A673 (cell line): ENCODE measurements around the gene NDUFB11. TPM values are rescaled to one million over a fixed set of nuclear protein-coding genes. Genes with fewer than 3 reads are reported as not detected.

ENCODE experiments used
- BruUV-seq: library from RNA; stranded (reverse); fragments of 400-500 nt; replicated peaks from 2 replicates; lab custom pipeline; 2021; lab: Mats Ljungman, UMichigan
- CTCF ChIA-PET: fragments of 300-600 bp; sonication (Branson Sonifier 250); formaldehyde crosslinking; loops from one replicate; lab custom pipeline; 2022; ENCODE audit warnings: antibody characterized with exemption; lab: Charles Lee
- POLR2A ChIA-PET: fragments of 300-600 bp; sonication (Branson Sonifier 250); formaldehyde crosslinking; loops from one replicate; lab custom pipeline; 2022; ENCODE audit warnings: antibody characterized with exemption; ENCODE audit not compliant: low non-redundant PET; lab: Charles Lee
- DNase-seq: peaks from one replicate; pipeline ENCODE4 v3.0.0-alpha.2; 2015; ENCODE audit warnings: low spot score
- H3K27ac ChIP-seq: fragments of 200-600 bp; sonication (generic); 2 replicates; pipeline ENCODE4 v1.5.1; 2016; ENCODE audit warnings: mixed run types, low read depth, mild to moderate bottlenecking, mixed read lengths, antibody characterized with exemption, low read length; ENCODE audit not compliant: poor library complexity, severe bottlenecking
- H3K27me3 ChIP-seq: fragments of 200-600 bp; sonication (generic); replicated peaks from 2 replicates; pipeline ENCODE4 v1.6.1; 2017; ENCODE audit warnings: mixed run types, low read depth, mild to moderate bottlenecking, mixed read lengths, antibody characterized with exemption, low read length; ENCODE audit not compliant: insufficient read depth, poor library complexity
- H3K36me3 ChIP-seq: fragments of 200-600 bp; sonication (generic); 2 replicates; pipeline ENCODE4 v1.6.1; 2016; ENCODE audit warnings: mixed run types, mild to moderate bottlenecking, mixed read lengths, antibody characterized with exemption, low read length; ENCODE audit not compliant: insufficient read depth, poor library complexity, severe bottlenecking
- H3K4me1 ChIP-seq: fragments of 200-600 bp; sonication (generic); 2 replicates; pipeline ENCODE4 v1.6.1; 2017; ENCODE audit warnings: mixed run types, mild to moderate bottlenecking, mixed read lengths, antibody characterized with exemption, low read length; ENCODE audit not compliant: insufficient read depth, poor library complexity, severe bottlenecking
- H3K4me3 ChIP-seq: fragments of 200-600 bp; sonication (generic); 2 replicates; pipeline ENCODE4 v1.5.1; 2016; ENCODE audit warnings: low read depth, mixed run types, mild to moderate bottlenecking, mixed read lengths, low read length; ENCODE audit not compliant: poor library complexity, severe bottlenecking
- H3K9me3 ChIP-seq: fragments of 200-600 bp; sonication (generic); 2 replicates; pipeline ENCODE4 v1.6.1; 2016; ENCODE audit warnings: mixed run types, low read depth, mild to moderate bottlenecking, mixed read lengths, antibody characterized with exemption, low read length; ENCODE audit not compliant: poor library complexity, severe bottlenecking
- EZH2 ChIP-seq: fragments of 200-600 bp; sonication (generic); IDR thresholded peaks from 2 replicates; pipeline ENCODE4 v1.6.1; 2017; ENCODE audit warnings: borderline replicate concordance, low read depth, mild to moderate bottlenecking, mixed read lengths, antibody characterized with exemption, low read length; ENCODE audit not compliant: poor library complexity, severe bottlenecking
- intact Hi-C: fragments of 100-400 bp; cut with micrococcal nuclease; formaldehyde crosslinking; loops from one replicate; pipeline ENCODE4 v1.10.0; 2022; ENCODE audit not compliant: unreplicated experiment
- total RNA-seq: library from RNA; stranded (reverse); gene quantifications from 2 replicates; pipeline ENCODE4 v1.2.3, GENCODE V29; 2021
- TF ChIP-seq, protein P1 (sequence below): fragments of 300-800, 200-600 bp; sonication (generic); conservative IDR thresholded peaks from 2 replicates; pipeline ENCODE4 v1.5.1; 2017; ENCODE audit warnings: low read depth, mild to moderate bottlenecking, antibody characterized with exemption, low read length, moderate library complexity, mixed read lengths

The NDUFB11 gene
- total RNA-seq, 1 experiment from 2014 or later = 137 TPM

DNA sequence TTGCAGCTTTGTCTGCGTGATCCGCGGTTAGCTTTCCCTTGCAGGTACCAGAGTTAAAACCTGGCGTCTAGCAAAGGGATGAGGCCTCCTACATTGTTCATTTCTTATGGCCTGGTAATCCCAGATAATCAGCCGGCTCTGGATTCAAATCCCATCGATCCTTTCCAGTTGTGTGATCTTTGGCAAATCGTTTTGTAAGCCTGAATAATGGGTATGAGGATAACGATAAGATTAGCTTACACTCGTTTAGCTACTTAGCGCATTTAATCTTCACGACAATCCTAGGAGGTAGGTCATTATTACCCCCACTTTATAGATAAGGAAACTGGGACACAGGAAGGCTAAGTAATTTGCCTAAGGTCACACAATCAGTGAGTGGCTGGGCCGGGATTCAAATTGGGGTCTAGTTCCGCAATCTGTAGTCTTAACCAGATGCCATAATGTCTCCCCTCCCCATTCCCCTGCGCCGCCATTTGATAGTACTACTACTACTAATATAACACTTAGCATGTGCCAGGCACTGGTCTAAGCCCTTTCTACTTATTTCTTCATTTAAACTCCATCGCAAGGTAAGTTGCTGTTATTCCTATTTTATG lies 47.4 kb upstream of the NDUFB11 start:
- H3K9me3 ChIP-seq = no peaks in the 10 kb centered on the region
- DNase-seq = no peak
- intact Hi-C loops = loop anchor here (2.0 to 5.0 kb wide), 2 partner anchors 331 to 835 kb away; no protein-coding TSS in a partner anchor
- POLR2A ChIA-PET = no interaction called here
- H3K36me3 ChIP-seq = peaks cover 14% of the 10 kb centered on the region
- TF ChIP-seq, protein P1, sequence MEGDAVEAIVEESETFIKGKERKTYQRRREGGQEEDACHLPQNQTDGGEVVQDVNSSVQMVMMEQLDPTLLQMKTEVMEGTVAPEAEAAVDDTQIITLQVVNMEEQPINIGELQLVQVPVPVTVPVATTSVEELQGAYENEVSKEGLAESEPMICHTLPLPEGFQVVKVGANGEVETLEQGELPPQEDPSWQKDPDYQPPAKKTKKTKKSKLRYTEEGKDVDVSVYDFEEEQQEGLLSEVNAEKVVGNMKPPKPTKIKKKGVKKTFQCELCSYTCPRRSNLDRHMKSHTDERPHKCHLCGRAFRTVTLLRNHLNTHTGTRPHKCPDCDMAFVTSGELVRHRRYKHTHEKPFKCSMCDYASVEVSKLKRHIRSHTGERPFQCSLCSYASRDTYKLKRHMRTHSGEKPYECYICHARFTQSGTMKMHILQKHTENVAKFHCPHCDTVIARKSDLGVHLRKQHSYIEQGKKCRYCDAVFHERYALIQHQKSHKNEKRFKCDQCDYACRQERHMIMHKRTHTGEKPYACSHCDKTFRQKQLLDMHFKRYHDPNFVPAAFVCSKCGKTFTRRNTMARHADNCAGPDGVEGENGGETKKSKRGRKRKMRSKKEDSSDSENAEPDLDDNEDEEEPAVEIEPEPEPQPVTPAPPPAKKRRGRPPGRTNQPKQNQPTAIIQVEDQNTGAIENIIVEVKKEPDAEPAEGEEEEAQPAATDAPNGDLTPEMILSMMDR = no peak
- no peak for TF ChIP-seq EZH2
- peaks cover 17% of the 10 kb centered on the region for H3K4me1 ChIP-seq
- peak overlapping the region; percentile 59 for H3K4me3 ChIP-seq
- CTCF ChIA-PET = no interaction called here
- H3K27me3 ChIP-seq = no peaks in the 10 kb centered on the region
- no TSS peak for BruUV-seq
- H3K27ac ChIP-seq = peak overlapping the region; percentile 75

DNA sequence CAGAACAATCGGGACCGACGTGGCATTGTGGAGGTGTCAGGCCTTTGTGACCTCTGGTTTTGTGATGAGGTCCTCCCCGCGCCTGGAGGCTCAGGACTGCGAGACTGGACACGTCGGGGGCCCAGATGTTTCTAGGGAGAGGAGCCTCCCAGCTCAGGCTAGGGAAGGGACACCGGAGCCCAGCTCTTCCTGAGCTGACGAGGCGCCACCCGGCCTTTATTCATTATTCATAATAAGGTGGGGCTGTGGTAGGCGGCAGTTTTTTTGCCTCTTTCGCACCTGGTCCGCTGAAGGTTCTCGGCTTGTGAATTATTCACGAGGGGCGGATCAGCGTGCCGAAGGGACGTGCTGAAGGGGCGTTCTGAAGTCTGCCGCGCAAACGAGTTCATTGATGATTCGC lies 46.8 kb upstream of the NDUFB11 start:
- intact Hi-C loops = loop anchor here (5.0 kb wide), 1 partner anchor 836 kb away; no protein-coding TSS in a partner anchor
- no peaks in the 10 kb centered on the region for H3K27me3 ChIP-seq
- POLR2A ChIA-PET = interaction anchor here (1.0 kb wide), 1 partner anchor 26 kb away, joined by 3 read pairs; no protein-coding TSS in a partner anchor
- H3K27ac ChIP-seq = peak overlapping the region; percentile 75
- TF ChIP-seq, protein P1 = no peak
- TF ChIP-seq EZH2 = no peak
- H3K9me3 ChIP-seq = no peaks in the 10 kb centered on the region
- CTCF ChIA-PET = no interaction called here
- BruUV-seq = no TSS peak
- peaks cover 15% of the 10 kb centered on the region for H3K4me1 ChIP-seq
- peak overlapping the region; percentile 59 for H3K4me3 ChIP-seq
- peak; percentile 59 for DNase-seq
- H3K36me3 ChIP-seq = peaks cover 12% of the 10 kb centered on the region

DNA sequence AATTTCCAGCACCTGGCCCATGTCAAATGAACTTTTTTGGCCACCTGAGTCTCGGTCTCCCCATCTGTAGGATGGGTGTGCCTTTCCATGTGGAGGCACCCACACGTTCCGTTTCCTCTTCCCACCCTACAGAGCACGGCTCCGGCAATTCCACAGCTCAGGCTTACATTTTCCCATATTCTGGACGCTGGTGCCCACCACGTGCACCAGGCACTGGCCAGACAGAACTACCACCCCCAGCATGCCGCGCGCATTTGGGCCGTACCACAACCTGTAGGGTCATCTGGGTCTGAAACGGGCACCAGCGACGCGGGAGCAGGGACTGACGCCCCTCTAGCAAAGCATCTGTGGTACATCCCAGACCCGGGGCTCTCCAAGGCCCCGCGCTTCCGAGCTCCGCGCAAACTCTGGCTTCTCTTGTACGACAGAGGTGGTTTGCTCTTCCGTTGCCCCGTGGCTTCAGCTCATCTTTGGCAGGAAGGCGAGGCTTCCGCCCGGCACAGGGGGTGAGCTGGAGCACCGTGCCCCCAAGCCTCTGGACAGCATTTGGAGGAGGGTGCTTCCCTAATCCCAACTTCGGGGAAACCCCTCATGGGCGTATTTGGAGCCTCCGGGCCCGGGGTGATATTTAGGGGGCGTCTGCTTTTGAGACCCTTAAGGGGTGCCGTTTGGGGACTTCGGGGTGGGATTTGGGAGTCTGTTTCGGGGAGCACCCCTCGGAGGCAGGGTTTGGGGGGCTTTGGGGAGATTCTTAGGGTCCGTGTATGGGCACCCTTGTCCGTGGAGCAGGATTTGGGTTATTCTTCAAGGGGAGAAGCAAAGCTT lies 46.2 kb upstream of the NDUFB11 start:
- POLR2A ChIA-PET = interaction anchor here (1.0 kb wide), 1 partner anchor 27 kb away, joined by 3 read pairs; no protein-coding TSS in a partner anchor
- H3K27ac ChIP-seq = peak overlapping the region; percentile 75
- peaks cover 9% of the 10 kb centered on the region for H3K4me1 ChIP-seq
- no peaks in the 10 kb centered on the region for H3K27me3 ChIP-seq
- peak; percentile 95 for DNase-seq
- no TSS peak for BruUV-seq
- intact Hi-C loops = loop anchor here (1.0 to 5.0 kb wide), 2 partner anchors 43 to 837 kb away; partner anchors contain the start of gene USP11
- no peak for TF ChIP-seq EZH2
- TF ChIP-seq, protein P1 = no peak
- H3K36me3 ChIP-seq = peaks cover 11% of the 10 kb centered on the region
- no peaks in the 10 kb centered on the region for H3K9me3 ChIP-seq
- CTCF ChIA-PET = no interaction called here
- peak overlapping the region; percentile 59 for H3K4me3 ChIP-seq
